Measurements from ENCODE around the gene DLG2.

The DLG2 gene

GRCh38 chr11:85164743-85165142, 462.4 kb downstream of the DLG2 start:
- no peak overlapping the region for H3K4me3 ChIP-seq (ENCODE audit: low read depth, low read length)
- no peak for TF ChIP-seq CTCF (IDR thresholded peaks at IDR 0.05; ENCODE audit: low read depth, low read length)

- H3K4me3 ChIP-seq (ENCODE audit: low read depth, low read length): no peak overlapping the region
- no peak for TF ChIP-seq CTCF (IDR thresholded peaks at IDR 0.05; ENCODE audit: low read depth, low read length)
These were observed 472.9 kb downstream of the DLG2 start for GRCh38 chr11:85154294-85154693.

GRCh38 chr11:85137597-85137996, 489.5 kb downstream of the DLG2 start:
- no peak for TF ChIP-seq CTCF (IDR thresholded peaks at IDR 0.05; ENCODE audit: low read depth, low read length)
- H3K4me3 ChIP-seq (ENCODE audit: low read depth, low read length): no peak overlapping the region

GRCh38 chr11:85133636-85134035, 493.5 kb downstream of the DLG2 start:
- TF ChIP-seq CTCF (IDR thresholded peaks at IDR 0.05; ENCODE audit: low read depth, low read length): no peak
- no peak overlapping the region for H3K4me3 ChIP-seq (ENCODE audit: low read depth, low read length)

- H3K4me3 ChIP-seq (ENCODE audit: low read depth, low read length): no peak overlapping the region
- TF ChIP-seq CTCF (IDR thresholded peaks at IDR 0.05; ENCODE audit: low read depth, low read length): no peak
These were observed 494.1 kb downstream of the DLG2 start for GRCh38 chr11:85132851-85133585.

- TF ChIP-seq CTCF (IDR thresholded peaks at IDR 0.05; ENCODE audit: low read depth, low read length): no peak
- no peak overlapping the region for H3K4me3 ChIP-seq (ENCODE audit: low read depth, low read length)
These were observed 499.8 kb downstream of the DLG2 start for GRCh38 chr11:85127349-85127748.

- H3K4me3 ChIP-seq (ENCODE audit: low read depth, low read length): no peak overlapping the region
- no peak for TF ChIP-seq CTCF (IDR thresholded peaks at IDR 0.05; ENCODE audit: low read depth, low read length)
These were observed 503.4 kb downstream of the DLG2 start for GRCh38 chr11:85123752-85124231.

All from WI38 (cell line).